Kidney (tissue), 14 donors: ENCODE results near the gene SNRPE. TPM values are rescaled to one million over a fixed set of nuclear protein-coding genes. Genes with fewer than 3 reads are reported as not detected.

Experiments
- DNase-seq, 5 donors: peaks; one replicate each; pipeline ENCODE4 v3.0.0-alpha.2; 2013 to 2020
- FAIRE-seq: peaks from 2 replicates; lab custom pipeline; 2012; peaks lifted over from hg19 to GRCh38; lab: Jason Lieb, UNC
- H3K27ac ChIP-seq, 2 donors: one replicate each; pipeline ENCODE4 v1.7.0; 2013; ENCODE audit warnings: low read depth in 2 of 2, low read length in 2 of 2, inconsistent platforms in 1 of 2
- H3K27me3 ChIP-seq: one replicate; pipeline ENCODE4 v1.7.1; 2013; ENCODE audit warnings: low read length, inconsistent platforms; ENCODE audit not compliant: control insufficient read depth, insufficient read depth
- H3K36me3 ChIP-seq, 3 donors: one replicate each; pipeline versions ENCODE4 v1.7.0 to v1.7.1; 2013; ENCODE audit warnings: low read length in 3 of 3, control low read depth in 1 of 3, inconsistent platforms in 1 of 3; ENCODE audit not compliant: insufficient read depth in 3 of 3, control insufficient read depth in 2 of 3
- H3K4me1 ChIP-seq, 3 donors: one replicate each; pipeline versions ENCODE4 v1.7.0 to v1.7.1; 2013; ENCODE audit warnings: low read length in 3 of 3, inconsistent platforms in 1 of 3, low read depth in 1 of 3; ENCODE audit not compliant: control insufficient read depth in 2 of 3, insufficient read depth in 2 of 3
- H3K4me3 ChIP-seq, 3 donors: one replicate each; pipeline versions ENCODE4 v1.7.0 to v1.8.1; 2013; ENCODE audit warnings: low read length in 3 of 3, control low read depth in 1 of 3, inconsistent platforms in 1 of 3
- H3K9ac ChIP-seq, 3 donors: one replicate each; pipeline versions ENCODE4 v1.7.0 to v1.7.1; 2013; ENCODE audit warnings: low read length in 3 of 3, control low read depth in 1 of 3, inconsistent platforms in 1 of 3
- H3K9me3 ChIP-seq, 3 donors: one replicate each; pipeline versions ENCODE4 v1.7.0 to v1.7.1; 2013; ENCODE audit warnings: low read length in 3 of 3, control low read depth in 1 of 3, inconsistent platforms in 1 of 3; ENCODE audit not compliant: control insufficient read depth in 2 of 3, insufficient read depth in 1 of 3
- CTCF ChIP-seq: IDR thresholded peaks from 3 replicates; pipeline ENCODE4 v1.5.1; 2012; ENCODE audit warnings: mild to moderate bottlenecking, moderate library complexity, borderline replicate concordance; ENCODE audit not compliant: insufficient read depth; ENCODE audit errors: extremely low read depth
- intact Hi-C: fragments of 100-400 bp; cut with DNase I; formaldehyde crosslinking; loops from one replicate; pipeline ENCODE4 v1.11.1; 2022
- polyA plus RNA-seq: library from polyadenylated mRNA; stranded (reverse); fragments of 350-450 nt; fragmentation: Illumina TruSeq; extraction: RNeasy Lipid Tissue Mini Kit (QIAGEN cat#74804); gene quantifications from one replicate; pipeline ENCODE4 v1.2.3, GENCODE V29; 2014; ENCODE audit warnings: low read depth, low replicate concordance; ENCODE audit not compliant: insufficient read depth
- total RNA-seq: library from RNA; stranded (reverse); fragmentation: NEBNext Ultra II Directional; extraction: Animal tissue kit (Norgen Biotek cat#: 25700); gene quantifications from one replicate; pipeline ENCODE4 v1.2.1, GENCODE V29; 2021
- donor health status: control.
- donor health status: control.
- donor health status: control.
- donor health status: control.
- donor health status: control.
- donor health status: DM: yes; HTN: yes; CAD: no.
- donor health status: Normal renal cell carcinoma (clear cell type).

The SNRPE gene
- total and polyA plus RNA-seq, 2 donors from 2014 or later: 92.7 to 169 TPM

- Histone ChIP-seq H3K4me1 (no peaks in the 10 kb centered on the region), H3K9me3 (peaks cover 0 to 4% (median 4%) of the 10 kb centered on the region in 3 donors), H3K27ac (no peak overlapping the region), H3K9ac (no peak overlapping the region), H3K36me3 (no peaks in the 10 kb centered on the region), H3K4me3 (no peak overlapping the region), H3K27me3 (no peaks in the 10 kb centered on the region)
- intact Hi-C loops: no loop called here
- no peak for DNase-seq
- no peak for FAIRE-seq
- no peak for TF ChIP-seq CTCF
Observed at GRCh38 chr1:203891950-203892349, 30.6 kb downstream of the SNRPE start.

DNA sequence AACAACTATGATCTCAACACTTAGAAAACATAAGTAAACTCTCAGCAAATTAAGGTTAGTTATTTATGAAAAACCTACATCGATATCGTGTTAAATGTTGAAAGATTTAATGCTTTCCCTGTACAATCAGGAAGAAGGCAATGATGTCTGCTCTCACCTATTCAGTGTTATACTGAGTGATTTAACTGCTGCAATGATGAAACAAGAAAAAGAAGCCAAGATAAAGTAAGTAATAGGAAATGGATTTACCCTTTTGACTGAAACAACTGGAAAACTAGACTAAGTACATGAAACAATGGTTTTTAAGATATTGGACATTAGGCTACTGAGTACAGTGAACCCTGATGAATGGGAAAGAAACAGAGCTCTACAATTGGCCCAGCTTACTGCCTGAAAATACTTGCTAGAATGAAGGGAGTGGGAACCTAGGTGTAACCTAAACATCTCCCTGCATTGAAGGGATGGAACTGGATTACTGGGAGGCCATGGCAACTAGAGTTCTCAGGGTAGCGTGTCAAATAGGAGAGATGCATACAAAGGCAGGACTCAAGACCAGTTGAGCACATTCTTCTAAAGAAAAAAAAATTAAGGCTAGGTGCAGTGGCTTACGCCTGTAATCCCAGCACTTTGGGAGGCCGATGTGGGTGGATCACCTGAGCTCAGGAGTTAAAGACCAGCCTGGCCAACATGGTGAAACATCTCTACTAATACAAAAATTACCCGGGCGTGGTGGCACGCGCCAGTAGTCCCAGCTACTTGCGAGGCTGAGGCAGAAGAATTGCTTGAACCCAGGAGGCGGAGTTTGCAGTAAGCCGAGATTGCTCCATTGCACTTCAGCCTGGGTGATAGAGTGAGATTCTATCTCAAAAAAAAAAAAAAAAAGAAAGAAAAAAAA lies 37.3 kb downstream of the SNRPE start:
- Histone ChIP-seq H3K9me3 (peaks cover 0 to 4% (median 4%) of the 10 kb centered on the region in 3 donors), H3K36me3 (no peaks in the 10 kb centered on the region), H3K9ac (no peak overlapping the region), H3K4me3 (no peak overlapping the region), H3K4me1 (peaks cover 0 to 6% (median 3%) of the 10 kb centered on the region in 3 donors), H3K27ac (peak overlapping the region in 1 of 2 donors; percentile 60), H3K27me3 (no peaks in the 10 kb centered on the region)
- FAIRE-seq (no peak), DNase-seq (peak in 1 of 5 donors; percentile 22)
- intact Hi-C loops: no loop called here
- no peak for TF ChIP-seq CTCF

DNA sequence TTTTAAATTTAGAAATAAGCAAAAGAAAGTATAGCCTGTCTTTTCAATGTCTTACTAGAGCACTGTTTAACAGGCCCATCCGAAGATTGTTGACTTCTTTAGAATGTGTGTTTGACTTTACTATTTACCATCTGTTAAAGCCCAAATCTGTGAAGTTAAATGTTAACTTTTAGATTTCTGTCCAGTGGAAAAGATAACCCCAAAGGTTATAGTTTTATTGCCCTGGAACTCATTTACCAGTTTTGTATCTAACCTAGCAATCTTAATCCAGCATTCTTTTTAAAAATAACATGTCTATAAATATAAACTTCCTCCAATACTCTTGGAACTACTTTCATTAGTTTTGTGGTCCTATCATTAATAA lies 37.9 kb downstream of the SNRPE start:
- peak; percentile 27 for FAIRE-seq
- no peak overlapping the region for H3K9ac ChIP-seq
- no peak overlapping the region for H3K27ac ChIP-seq
- H3K4me1 ChIP-seq: peaks cover 0 to 6% (median 3%) of the 10 kb centered on the region in 3 donors
- H3K36me3 ChIP-seq: no peaks in the 10 kb centered on the region
- TF ChIP-seq CTCF: no peak
- H3K9me3 ChIP-seq: peaks cover 0 to 4% (median 3%) of the 10 kb centered on the region in 3 donors
- no peaks in the 10 kb centered on the region for H3K27me3 ChIP-seq
- DNase-seq: no peak
- H3K4me3 ChIP-seq: no peak overlapping the region
- intact Hi-C loops: no loop called here
